Measurements from ENCODE around the gene PIGW. TPM values are rescaled to one million over a fixed set of nuclear protein-coding genes. Genes with fewer than 3 reads are reported as not detected.

The PIGW gene
- 26.1 and 30.0 TPM in 2 replicates for polyA plus RNA-seq (2011; rRNA removed)
- 14.1 and 18.5 TPM in 2 replicates for polyA plus RNA-seq (2012; cell fraction: cytosol; rRNA removed)
- polyA plus RNA-seq (2012; cell fraction: nucleus; rRNA removed), result 5.0 and 8.7 TPM in 2 replicates
- 30.8 to 32.3 TPM (median 32.1 TPM) in 3 replicates for polyA plus RNA-seq (2017; fragmentation: RNase III; extraction: RNeasy Plus Mini Kit Qiagen cat#74134 plus additional on column Dnase treatment)
- polyA minus RNA-seq (2011; rRNA and poly(A)+ RNA removed), result 6.1 and 6.8 TPM in 2 replicates

DNA sequence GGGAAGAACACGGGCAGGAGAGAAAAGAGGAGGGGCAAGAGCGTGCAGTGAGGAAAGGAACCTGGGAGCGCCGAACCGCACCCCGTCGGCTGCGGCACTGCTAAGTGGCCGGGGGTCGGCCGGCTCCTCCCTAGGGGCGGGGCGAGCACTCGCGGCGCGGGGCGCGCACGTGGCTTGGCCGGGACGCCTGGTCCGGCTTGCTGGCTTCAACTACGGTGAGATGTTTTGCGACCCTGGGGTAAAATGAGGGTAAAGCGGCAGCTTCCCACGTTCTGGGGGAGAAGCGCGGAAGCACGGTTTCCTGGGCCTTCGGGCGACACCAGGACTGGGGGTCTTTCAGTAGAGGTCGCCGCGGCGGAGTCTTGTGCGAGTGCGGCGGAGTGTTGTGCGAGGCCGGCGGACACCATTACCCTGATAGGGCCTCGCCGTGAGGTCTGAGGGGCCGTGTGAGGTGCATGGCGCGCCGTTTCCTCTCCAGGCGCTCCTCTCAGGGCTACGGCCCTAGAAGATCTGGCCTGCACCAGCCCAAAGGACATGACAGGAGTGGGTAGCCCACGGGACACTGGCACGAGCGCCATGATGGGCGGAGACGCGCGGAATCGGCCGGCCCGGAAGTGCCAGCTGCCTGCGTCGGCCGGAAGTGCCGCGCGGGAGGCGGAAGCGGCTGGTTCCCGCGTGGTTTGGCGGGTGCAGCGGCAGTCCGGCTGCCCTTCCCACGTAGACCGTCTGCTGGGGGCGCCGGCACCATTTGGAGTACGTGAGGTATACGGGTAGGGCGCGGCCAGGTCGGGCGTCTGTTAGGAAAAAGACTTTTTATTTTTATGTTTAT is at the start of gene PIGW, which contains the start of gene MYO19:
TSS of gene PIGW (plus strand) at position 148 of the 829 bp plus-strand sequence. CDS start 2,115 bp downstream, outside the sequence.
TSS of gene MYO19 (minus strand) at position 29 of the 829 bp plus-strand sequence. CDS start 2,330 bp downstream, outside the sequence.
- ChIA-PET POLR2A (interaction anchor here (0.7 to 3.7 kb wide), 12 partner anchors 10 to 741 kb away, joined by 3 to 81 read pairs (median 3); partner anchors contain the start of genes GGNBP2, MRM1 and TAF15), CTCF (interaction anchor here (0.5 to 5.2 kb wide), 23 partner anchors 8 to 1053 kb away, joined by 3 to 21 read pairs (median 5); partner anchors contain the start of genes DHRS11 and MRM1)
- Histone ChIP-seq H3K4me3 (peak within 1 kb of the TSS; percentile 67), H3K27ac (peak within 1 kb of the TSS; percentile 91 to 95), H3K4me1 (peaks cover 9% of the 10 kb centered on the region; the same call in 2 of the 3 replicates), H3K9me3 (peaks cover 4% of the 10 kb centered on the region; the same call in 1 of the 3 replicates), H3K4me2 (peak within 1 kb of the TSS; percentile 78)
- no peak for FAIRE-seq
- 1% methylated on average over 55 of the region's 83 CpGs for WGBS (ENCODE audit: missing lambda C conversion rate)
- peak; percentile 91 to 96 for DNase-seq (ENCODE audit: low read depth in 1 of 2, low spot score in 1 of 2)
- peak; percentile 88 to 93 for ATAC-seq
- TF ChIP-seq BHLHE40 (IDR thresholded peaks at IDR 0.05; ENCODE audit: low read depth, low read length) (peak; percentile 49; the same call in 1 of the 2 replicates), CEBPB (IDR thresholded peaks at IDR 0.05) (no peak), ZC3H11A (IDR thresholded peaks at IDR 0.05) (no peak), RNF2 (IDR thresholded peaks at IDR 0.05; ENCODE audit: borderline replicate concordance, low read depth) (no peak), ZFP36 (IDR thresholded peaks at IDR 0.05; ENCODE audit: borderline replicate concordance, partially characterized antibody) (no peak), CBX8 (IDR thresholded peaks at IDR 0.05) (no peak), RARB (CRISPR knock-in tag; IDR thresholded peaks at IDR 0.05) (0 out of 2 replicates have a peak, but pooled peaks have one; percentile 76), HMGXB4 (CRISPR knock-in tag; IDR thresholded peaks at IDR 0.05; ENCODE audit: borderline replicate concordance) (peak; percentile 12; the same call in 1 of the 2 replicates), ZNF302 (CRISPR knock-in tag; IDR thresholded peaks at IDR 0.05) (no peak), HEYL (CRISPR knock-in tag; IDR thresholded peaks at IDR 0.05) (no peak), GATA3 (IDR thresholded peaks at IDR 0.05; ENCODE audit: borderline replicate concordance) (peak; percentile 50), FOSB (CRISPR knock-in tag; IDR thresholded peaks at IDR 0.05) (no peak; the same call in 1 of the 2 replicates), NFE2L2 (conservative IDR thresholded peaks at IDR 0.05; ENCODE audit: low read length) (no peak), FOXS1 (CRISPR knock-in tag; IDR thresholded peaks at IDR 0.05) (peak; percentile 59; the same call in 1 of the 2 replicates), ZSCAN20 (CRISPR knock-in tag; IDR thresholded peaks at IDR 0.05) (no peak), JUN (IDR thresholded peaks at IDR 0.05) (peak; percentile 90 to 98), RCOR1 (IDR thresholded peaks at IDR 0.05; ENCODE audit: low read depth, low read length) (no peak), FOSL2 (IDR thresholded peaks at IDR 0.05) (no peak), FOSL2 (CRISPR knock-in tag; IDR thresholded peaks at IDR 0.05) (peak; percentile 9; the same call in 1 of the 2 replicates), EHF (CRISPR knock-in tag; IDR thresholded peaks at IDR 0.05) (peak; percentile 56; the same call in 1 of the 2 replicates), TFCP2L1 (CRISPR knock-in tag; IDR thresholded peaks at IDR 0.05) (peak; percentile 83), HOXB5 (CRISPR knock-in tag; IDR thresholded peaks at IDR 0.05) (peak; percentile 85), MAFK (IDR thresholded peaks at IDR 0.05; ENCODE audit: partially characterized antibody) (no peak)
- TF ChIP-seq, protein P1, sequence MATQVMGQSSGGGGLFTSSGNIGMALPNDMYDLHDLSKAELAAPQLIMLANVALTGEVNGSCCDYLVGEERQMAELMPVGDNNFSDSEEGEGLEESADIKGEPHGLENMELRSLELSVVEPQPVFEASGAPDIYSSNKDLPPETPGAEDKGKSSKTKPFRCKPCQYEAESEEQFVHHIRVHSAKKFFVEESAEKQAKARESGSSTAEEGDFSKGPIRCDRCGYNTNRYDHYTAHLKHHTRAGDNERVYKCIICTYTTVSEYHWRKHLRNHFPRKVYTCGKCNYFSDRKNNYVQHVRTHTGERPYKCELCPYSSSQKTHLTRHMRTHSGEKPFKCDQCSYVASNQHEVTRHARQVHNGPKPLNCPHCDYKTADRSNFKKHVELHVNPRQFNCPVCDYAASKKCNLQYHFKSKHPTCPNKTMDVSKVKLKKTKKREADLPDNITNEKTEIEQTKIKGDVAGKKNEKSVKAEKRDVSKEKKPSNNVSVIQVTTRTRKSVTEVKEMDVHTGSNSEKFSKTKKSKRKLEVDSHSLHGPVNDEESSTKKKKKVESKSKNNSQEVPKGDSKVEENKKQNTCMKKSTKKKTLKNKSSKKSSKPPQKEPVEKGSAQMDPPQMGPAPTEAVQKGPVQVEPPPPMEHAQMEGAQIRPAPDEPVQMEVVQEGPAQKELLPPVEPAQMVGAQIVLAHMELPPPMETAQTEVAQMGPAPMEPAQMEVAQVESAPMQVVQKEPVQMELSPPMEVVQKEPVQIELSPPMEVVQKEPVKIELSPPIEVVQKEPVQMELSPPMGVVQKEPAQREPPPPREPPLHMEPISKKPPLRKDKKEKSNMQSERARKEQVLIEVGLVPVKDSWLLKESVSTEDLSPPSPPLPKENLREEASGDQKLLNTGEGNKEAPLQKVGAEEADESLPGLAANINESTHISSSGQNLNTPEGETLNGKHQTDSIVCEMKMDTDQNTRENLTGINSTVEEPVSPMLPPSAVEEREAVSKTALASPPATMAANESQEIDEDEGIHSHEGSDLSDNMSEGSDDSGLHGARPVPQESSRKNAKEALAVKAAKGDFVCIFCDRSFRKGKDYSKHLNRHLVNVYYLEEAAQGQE (IDR thresholded peaks at IDR 0.05), result peak; percentile 94
- TF ChIP-seq, protein P2, sequence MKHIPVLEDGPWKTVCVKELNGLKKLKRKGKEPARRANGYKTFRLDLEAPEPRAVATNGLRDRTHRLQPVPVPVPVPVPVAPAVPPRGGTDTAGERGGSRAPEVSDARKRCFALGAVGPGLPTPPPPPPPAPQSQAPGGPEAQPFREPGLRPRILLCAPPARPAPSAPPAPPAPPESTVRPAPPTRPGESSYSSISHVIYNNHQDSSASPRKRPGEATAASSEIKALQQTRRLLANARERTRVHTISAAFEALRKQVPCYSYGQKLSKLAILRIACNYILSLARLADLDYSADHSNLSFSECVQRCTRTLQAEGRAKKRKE (CRISPR knock-in tag; IDR thresholded peaks at IDR 0.05; ENCODE audit: low read depth), result 0 out of 2 replicates have a peak, but pooled peaks have one; percentile 25
- TF ChIP-seq, protein P3, sequence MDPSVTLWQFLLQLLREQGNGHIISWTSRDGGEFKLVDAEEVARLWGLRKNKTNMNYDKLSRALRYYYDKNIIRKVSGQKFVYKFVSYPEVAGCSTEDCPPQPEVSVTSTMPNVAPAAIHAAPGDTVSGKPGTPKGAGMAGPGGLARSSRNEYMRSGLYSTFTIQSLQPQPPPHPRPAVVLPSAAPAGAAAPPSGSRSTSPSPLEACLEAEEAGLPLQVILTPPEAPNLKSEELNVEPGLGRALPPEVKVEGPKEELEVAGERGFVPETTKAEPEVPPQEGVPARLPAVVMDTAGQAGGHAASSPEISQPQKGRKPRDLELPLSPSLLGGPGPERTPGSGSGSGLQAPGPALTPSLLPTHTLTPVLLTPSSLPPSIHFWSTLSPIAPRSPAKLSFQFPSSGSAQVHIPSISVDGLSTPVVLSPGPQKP (IDR thresholded peaks at IDR 0.05; ENCODE audit: low read depth, low read length), result peak; percentile 79; the same call in 1 of the 2 replicates
- TF ChIP-seq, protein P4, sequence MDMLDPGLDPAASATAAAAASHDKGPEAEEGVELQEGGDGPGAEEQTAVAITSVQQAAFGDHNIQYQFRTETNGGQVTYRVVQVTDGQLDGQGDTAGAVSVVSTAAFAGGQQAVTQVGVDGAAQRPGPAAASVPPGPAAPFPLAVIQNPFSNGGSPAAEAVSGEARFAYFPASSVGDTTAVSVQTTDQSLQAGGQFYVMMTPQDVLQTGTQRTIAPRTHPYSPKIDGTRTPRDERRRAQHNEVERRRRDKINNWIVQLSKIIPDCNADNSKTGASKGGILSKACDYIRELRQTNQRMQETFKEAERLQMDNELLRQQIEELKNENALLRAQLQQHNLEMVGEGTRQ (IDR thresholded peaks at IDR 0.05), result peak; percentile 62
- TF ChIP-seq, protein P5, sequence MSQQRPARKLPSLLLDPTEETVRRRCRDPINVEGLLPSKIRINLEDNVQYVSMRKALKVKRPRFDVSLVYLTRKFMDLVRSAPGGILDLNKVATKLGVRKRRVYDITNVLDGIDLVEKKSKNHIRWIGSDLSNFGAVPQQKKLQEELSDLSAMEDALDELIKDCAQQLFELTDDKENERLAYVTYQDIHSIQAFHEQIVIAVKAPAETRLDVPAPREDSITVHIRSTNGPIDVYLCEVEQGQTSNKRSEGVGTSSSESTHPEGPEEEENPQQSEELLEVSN (IDR thresholded peaks at IDR 0.05; ENCODE audit: borderline replicate concordance, low read depth), result peak; percentile 82
- TF ChIP-seq, protein P6, sequence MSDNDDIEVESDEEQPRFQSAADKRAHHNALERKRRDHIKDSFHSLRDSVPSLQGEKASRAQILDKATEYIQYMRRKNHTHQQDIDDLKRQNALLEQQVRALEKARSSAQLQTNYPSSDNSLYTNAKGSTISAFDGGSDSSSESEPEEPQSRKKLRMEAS (IDR thresholded peaks at IDR 0.05), result peak; percentile 99

Measured in A549 (cell line).